Pancreas (tissue), 10 donors: Measurements from ENCODE around the gene PRKCH. TPM values are rescaled to one million over a fixed set of nuclear protein-coding genes. Genes with fewer than 3 reads are reported as not detected.
A peak's percentile ranks its signal among the peaks of the same experiment; 100 is the strongest.

Experiments used
- ATAC-seq, 4 donors: fragments of 200-7000 bp; cut with Tn5 transposase; one replicate each; pipeline versions ENCODE4 v1.8.0 to v1.9.1; 2020; ENCODE audit warnings: mild to moderate bottlenecking in 4 of 4, moderate library complexity in 4 of 4
- DNase-seq, 6 donors: peaks; one replicate each; pipeline ENCODE4 v3.0.0-alpha.2; 2020
- FAIRE-seq: peaks from 2 replicates; lab custom pipeline; 2012; peaks lifted over from hg19 to GRCh38; lab: Jason Lieb, UNC
- H3K27ac ChIP-seq, 4 donors: fragments of 200-600 bp; sonication (generic); 1 replicate in 3 of 4; 2 replicates in 1 of 4; pipeline versions ENCODE4 v1.5.0 to v1.8.0; 2020
- H3K27me3 ChIP-seq, 4 donors: fragments of 200-600 bp; one replicate each; pipeline ENCODE4 v1.8.0; 2021
- H3K36me3 ChIP-seq, 3 donors: fragments of 200-600 bp; sonication (generic) in 1 of 3; one replicate each; pipeline versions ENCODE4 v1.5.0 to v1.8.0; 2020 to 2021
- H3K4me1 ChIP-seq, 3 donors: fragments of 200-600 bp; one replicate each; pipeline ENCODE4 v1.8.0; 2021
- H3K4me3 ChIP-seq, 4 donors: fragments of 200-600 bp; sonication (generic) in 2 of 4; one replicate each; pipeline versions ENCODE4 v1.5.0 to v1.8.0; 2020 to 2021
- H3K9me3 ChIP-seq, 4 donors: fragments of 200-600 bp; one replicate each; pipeline ENCODE4 v1.8.0; 2021
- CTCF ChIP-seq, 4 donors: fragments of 200-600 bp; sonication (generic) in 3 of 4; IDR thresholded peaks; one replicate each; pipeline versions ENCODE4 v1.5.0 to v1.8.0; 2021; ENCODE audit warnings: antibody characterized with exemption in 4 of 4
- WGBS, 2 donors: extraction: QIAGEN DNeasy Blood & Tissue Kit; methylation state at CpG; one replicate each; pipeline ENCODE4 v1.1.7; 2013; 5-methylcytosine and 5-hydroxymethylcytosine counted together
- intact Hi-C, 3 donors: fragments of 100-400 bp; cut with DNase I; formaldehyde crosslinking; loops; one replicate each; pipeline versions ENCODE4 v1.11.1 to v1.14.2; 2022
- polyA plus RNA-seq, 2 donors: library from polyadenylated mRNA; stranded (reverse); fragments of 200-250 nt; gene quantifications; one replicate each; pipeline ENCODE4 v1.2.3, GENCODE V29; 2013
- total RNA-seq, 6 donors: library from RNA; stranded (reverse); fragmentation: NEBNext Ultra II Directional in 4 of 6; extraction: Animal tissue kit (Norgen Biotek cat#: 25700) in 4 of 6; gene quantifications; one replicate each; pipeline versions ENCODE4 v1.2.1 to v1.2.4, GENCODE V29; 2021 to 2023
- donor health status: healthy with polysubstance abuse.
- donor health status: DM: no; HTN: no; CAD: no; lungs with moderate emphysema.
- donor health status: DM: no; HTN: no; CAD: no.
- donor health status: control.
- donor health status: control.
- donor health status: Bipolar disorder and iron deficiency.
- donor health status: DM: yes; HTN: yes; CAD: no.
- donor health status: DM: no; HTN: no; CAD: no.
- donor health status: DM: no; HTN: no; CAD: no.
- donor health status: DM: yes; HTN: yes; CAD: no.

Gene PRKCH
- total and polyA plus RNA-seq, 8 donors: 3.6 to 16.9 (median 8.9) TPM

- no peaks in the 10 kb centered on the region for H3K27me3 ChIP-seq
- FAIRE-seq: no peak
- no peak for TF ChIP-seq CTCF (IDR thresholded peaks at IDR 0.05)
- intact Hi-C loops: loop anchor here in 1 of 3 donors (10.0 kb wide), 1 partner anchor 46 kb away; no protein-coding TSS in a partner anchor
- H3K9me3 ChIP-seq: no peaks in the 10 kb centered on the region
- H3K36me3 ChIP-seq: no peaks in the 10 kb centered on the region
- no peak for ATAC-seq
- H3K27ac ChIP-seq: peak overlapping the region in 2 of 4 donors; percentile 49 to 70
- H3K4me1 ChIP-seq: peaks cover 14 to 51% (median 24%) of the 10 kb centered on the region in 3 donors
- 72 to 83% methylated on average over 4 of the region's 4 CpGs for WGBS, 2 donors
- H3K4me3 ChIP-seq: no peak overlapping the region
- no peak for DNase-seq
Observed at GRCh38 chr14:61488417-61489401, 167.3 kb downstream of the PRKCH start.

- TF ChIP-seq CTCF (IDR thresholded peaks at IDR 0.05): no peak
- DNase-seq (no peak), ATAC-seq (no peak), FAIRE-seq (no peak)
- H3K4me1 ChIP-seq: peaks cover 13 to 47% (median 24%) of the 10 kb centered on the region in 3 donors
- no peaks in the 10 kb centered on the region for H3K9me3 ChIP-seq
- intact Hi-C loops: loop anchor here in 1 of 3 donors (10.0 kb wide), 1 partner anchor 45 kb away; no protein-coding TSS in a partner anchor
- H3K4me3 ChIP-seq: no peak overlapping the region
- H3K27me3 ChIP-seq: no peaks in the 10 kb centered on the region
- peak overlapping the region in 2 of 4 donors; percentile 49 to 70 for H3K27ac ChIP-seq
- WGBS, 2 donors: 51 to 55% methylated on average over 2 of the region's 2 CpGs
- H3K36me3 ChIP-seq: no peaks in the 10 kb centered on the region
Observed at GRCh38 chr14:61489512-61489911, 168.1 kb downstream of the PRKCH start.

GRCh38 chr14:61489932-61490331 lies 168.6 kb downstream of the PRKCH start:
- 73 to 78% methylated on average over 6 of the region's 6 CpGs for WGBS, 2 donors
- peak in 2 of 4 donors; percentile 9 to 49 for ATAC-seq
- no peak for TF ChIP-seq CTCF (IDR thresholded peaks at IDR 0.05)
- peak in 1 of 6 donors; percentile 67 for DNase-seq
- Histone ChIP-seq H3K4me1 (peaks cover 10 to 43% (median 24%) of the 10 kb centered on the region in 3 donors), H3K27me3 (no peaks in the 10 kb centered on the region), H3K36me3 (no peaks in the 10 kb centered on the region), H3K9me3 (no peaks in the 10 kb centered on the region), H3K4me3 (no peak overlapping the region), H3K27ac (peak overlapping the region in 2 of 4 donors; percentile 49 to 70)
- intact Hi-C loops: loop anchor here in 1 of 3 donors (10.0 kb wide), 1 partner anchor 45 kb away; no protein-coding TSS in a partner anchor
- no peak for FAIRE-seq

- no peak for TF ChIP-seq CTCF (IDR thresholded peaks at IDR 0.05)
- WGBS, 2 donors: 0% methylated on average over 1 of the region's 1 CpG
- no peaks in the 10 kb centered on the region for H3K36me3 ChIP-seq
- peaks cover 8 to 43% (median 24%) of the 10 kb centered on the region in 3 donors for H3K4me1 ChIP-seq
- FAIRE-seq: no peak
- H3K4me3 ChIP-seq: no peak overlapping the region
- H3K27ac ChIP-seq: peak overlapping the region in 2 of 4 donors; percentile 49 to 70
- DNase-seq: peak in 1 of 6 donors; percentile 59
- no peaks in the 10 kb centered on the region for H3K27me3 ChIP-seq
- H3K9me3 ChIP-seq: no peaks in the 10 kb centered on the region
- intact Hi-C loops: no loop called here
- peak; percentile 53 to 78 (median 66) for ATAC-seq
Observed at GRCh38 chr14:61491224-61491623, 169.8 kb downstream of the PRKCH start.
